IMR-90 (cell line): Measurements from ENCODE around the gene TRIM44. TPM values are rescaled to one million over a fixed set of nuclear protein-coding genes. Genes with fewer than 3 reads are reported as not detected.

Experiments
- ATAC-seq: fragments of 200-7000 bp; cut with Tn5 transposase; 2 replicates; pipeline ENCODE4 v1.9.1; 2020; ENCODE audit warnings: low read depth, mild to moderate bottlenecking, moderate library complexity
- Bru-seq: library from RNA; stranded (reverse); fragments of 400-500 nt; gene quantifications from one replicate; lab custom pipeline; 2021; lab: Mats Ljungman, UMichigan
- BruChase-seq, 2 experiments: library from RNA; stranded (reverse); fragments of 400-500 nt; gene quantifications; one replicate each; lab custom pipeline; 2021; lab: Mats Ljungman, UMichigan
- BruUV-seq: library from RNA; stranded (reverse); fragments of 400-500 nt; replicated peaks from 2 replicates; lab custom pipeline; 2021; lab: Mats Ljungman, UMichigan
- CTCF ChIA-PET: fragments of 300-600 bp; formaldehyde crosslinking; extraction: SDS; loops from one replicate; lab custom pipeline; 2021; ENCODE audit warnings: antibody characterized with exemption; lab: Yijun Ruan, JAX
- POLR2A ChIA-PET: fragments of 300-600 bp; sonication (Branson Sonifier 250); formaldehyde crosslinking; loops from one replicate; lab custom pipeline; 2022; ENCODE audit warnings: antibody characterized with exemption; ENCODE audit not compliant: unreplicated experiment; lab: Charles Lee
- DNase-seq: peaks from one replicate; pipeline ENCODE4 v3.0.0; 2013
- H2AFZ ChIP-seq: replicated peaks from 2 replicates; pipeline ENCODE3; 2013; ENCODE audit warnings: low read length, mild to moderate bottlenecking; ENCODE audit not compliant: poor library complexity
- H2AK5ac ChIP-seq: 2 replicates; pipeline ENCODE4 v1.6.1; 2013; ENCODE audit warnings: low read depth, low read length, inconsistent platforms
- H2AK9ac ChIP-seq: replicated peaks from 2 replicates; pipeline ENCODE3; 2013; ENCODE audit warnings: mild to moderate bottlenecking, low read depth, low read length, moderate library complexity; ENCODE audit not compliant: poor library complexity
- H2BK120ac ChIP-seq: 2 replicates; pipeline ENCODE4 v1.6.1; 2013; ENCODE audit warnings: low read depth, low read length, inconsistent platforms
- H2BK15ac ChIP-seq: 3 replicates; pipeline ENCODE4 v1.6.1; 2013; ENCODE audit warnings: low read depth, low read length, inconsistent platforms
- H2BK20ac ChIP-seq: 2 replicates; pipeline ENCODE4 v1.6.1; 2013; ENCODE audit warnings: low read depth, mild to moderate bottlenecking, inconsistent platforms, low read length, moderate library complexity
- H2BK5ac ChIP-seq: 2 replicates; pipeline ENCODE4 v1.6.1; 2013; ENCODE audit warnings: mild to moderate bottlenecking, low read depth, low read length, inconsistent platforms; ENCODE audit not compliant: poor library complexity, severe bottlenecking
- H3K14ac ChIP-seq: replicated peaks from 2 replicates; pipeline ENCODE4 v1.6.1; 2013; ENCODE audit warnings: low read depth, low read length, inconsistent platforms
- H3K18ac ChIP-seq: 2 replicates; pipeline ENCODE4 v1.6.1; 2013; ENCODE audit warnings: low read depth, low read length, control low read depth
- H3K23ac ChIP-seq: 2 replicates; pipeline ENCODE4 v1.6.1; 2013; ENCODE audit warnings: low read depth, low read length, inconsistent platforms
- H3K27ac ChIP-seq: 2 replicates; pipeline ENCODE4 v1.5.1; 2013; ENCODE audit warnings: mild to moderate bottlenecking, control low read depth, low read length; ENCODE audit not compliant: insufficient read depth
- H3K27me3 ChIP-seq: 2 replicates; pipeline ENCODE4 v1.6.1; 2013; ENCODE audit warnings: low read length; ENCODE audit not compliant: control insufficient read depth, insufficient read depth
- H3K36me3 ChIP-seq: 2 replicates; pipeline ENCODE4 v1.6.1; 2013; ENCODE audit warnings: low read length, mixed read lengths; ENCODE audit not compliant: control insufficient read depth, insufficient read depth
- H3K4ac ChIP-seq: 2 replicates; pipeline ENCODE4 v1.6.1; 2013; ENCODE audit warnings: low read depth, low read length, inconsistent platforms
- H3K4me1 ChIP-seq: 2 replicates; pipeline ENCODE4 v1.6.1; 2013; ENCODE audit warnings: low read length, mixed read lengths; ENCODE audit not compliant: control insufficient read depth, insufficient read depth
- H3K4me2 ChIP-seq: 2 replicates; pipeline ENCODE4 v1.6.1; 2013; ENCODE audit warnings: low read depth, mild to moderate bottlenecking, control low read depth, low read length, moderate library complexity
- H3K4me3 ChIP-seq: 2 replicates; pipeline ENCODE4 v1.5.1; 2013; ENCODE audit warnings: low read depth, mild to moderate bottlenecking, control low read depth, low read length, moderate library complexity; ENCODE audit not compliant: insufficient read depth
- H3K56ac ChIP-seq: 2 replicates; pipeline ENCODE4 v1.6.1; 2013; ENCODE audit warnings: low read length, inconsistent platforms; ENCODE audit not compliant: insufficient read depth; ENCODE audit errors: extremely low read depth
- H3K79me1 ChIP-seq, 2 experiments: 2 replicates each; pipeline ENCODE4 v1.6.1; 2013; ENCODE audit warnings: low read length in 2 of 2, inconsistent platforms in 1 of 2, low read depth in 1 of 2
- H3K9ac ChIP-seq: 2 replicates; pipeline ENCODE4 v1.6.1; 2013; ENCODE audit warnings: low read depth, low read length, control low read depth
- H3K9me1 ChIP-seq: 2 replicates; pipeline ENCODE4 v1.6.1; 2013; ENCODE audit warnings: low read length, inconsistent platforms; ENCODE audit not compliant: insufficient read depth
- H3K9me3 ChIP-seq: 2 replicates; pipeline ENCODE4 v1.6.1; 2013; ENCODE audit warnings: low read length; ENCODE audit not compliant: control insufficient read depth, insufficient read depth
- H4K20me1 ChIP-seq: 2 replicates; pipeline ENCODE4 v1.6.1; 2013; ENCODE audit warnings: low read length, inconsistent platforms; ENCODE audit not compliant: insufficient read depth
- H4K5ac ChIP-seq: 2 replicates; pipeline ENCODE4 v1.6.1; 2013; ENCODE audit warnings: mild to moderate bottlenecking, low read depth, low read length, control low read depth
- H4K8ac ChIP-seq, 2 experiments: 2 replicates each; pipeline ENCODE4 v1.6.1; 2013; ENCODE audit warnings: low read depth in 2 of 2, low read length in 2 of 2, control low read depth in 1 of 2, inconsistent platforms in 1 of 2
- H4K91ac ChIP-seq: 2 replicates; pipeline ENCODE4 v1.6.1; 2013; ENCODE audit warnings: low read depth, low read length, inconsistent platforms; ENCODE audit not compliant: insufficient read depth
- BHLHE40 ChIP-seq: fragments of 150-350 bp; IDR thresholded peaks from 2 replicates; pipeline ENCODE4 v1.6.1; 2016; ENCODE audit warnings: mild to moderate bottlenecking, low read depth, low read length
- CEBPB ChIP-seq: IDR thresholded peaks from 2 replicates; pipeline ENCODE4 v1.6.1; 2012; ENCODE audit warnings: low read depth, low read length, improper control_type of control experiment
- CHD1 ChIP-seq: IDR thresholded peaks from 2 replicates; pipeline ENCODE4 v1.6.1; 2012; ENCODE audit warnings: low read depth, low read length, improper control_type of control experiment
- CTCF ChIP-seq: conservative IDR thresholded peaks from 2 replicates; pipeline ENCODE4 v1.5.1; 2012; ENCODE audit warnings: mild to moderate bottlenecking, low read depth, low read length, improper control_type of control experiment
- FOS ChIP-seq: fragments of 150-350 bp; IDR thresholded peaks from 2 replicates; pipeline ENCODE4 v1.6.1; 2016; ENCODE audit warnings: low read depth, low read length
- MAFK ChIP-seq: IDR thresholded peaks from 2 replicates; pipeline ENCODE4 v1.6.1; 2012; ENCODE audit warnings: low read depth, low read length, improper control_type of control experiment
- MAZ ChIP-seq: IDR thresholded peaks from 2 replicates; pipeline ENCODE4 v1.6.1; 2012; ENCODE audit warnings: low read depth, mild to moderate bottlenecking, low read length, improper control_type of control experiment, moderate library complexity, borderline replicate concordance
- MXI1 ChIP-seq: IDR thresholded peaks from 2 replicates; pipeline ENCODE4 v1.6.1; 2012; ENCODE audit warnings: low read depth, mild to moderate bottlenecking, low read length, moderate library complexity, borderline replicate concordance
- NFE2L2 ChIP-seq: fragments of 150-350 bp; IDR thresholded peaks from 2 replicates; pipeline ENCODE4 v1.6.1; 2016; ENCODE audit warnings: low read depth, mild to moderate bottlenecking, low read length
- POLR2A ChIP-seq: IDR thresholded peaks from 2 replicates; pipeline ENCODE4 v1.6.1; 2012; ENCODE audit warnings: mild to moderate bottlenecking, low read depth, low read length
- RAD21 ChIP-seq: IDR thresholded peaks from 2 replicates; pipeline ENCODE4 v1.6.1; 2012; ENCODE audit warnings: low read length, improper control_type of control experiment
- RCOR1 ChIP-seq: IDR thresholded peaks from 2 replicates; pipeline ENCODE4 v1.6.1; 2012; ENCODE audit warnings: mild to moderate bottlenecking, low read length, improper control_type of control experiment; ENCODE audit not compliant: insufficient replicate concordance
- RFX5 ChIP-seq: IDR thresholded peaks from 2 replicates; pipeline ENCODE4 v1.8.0; 2012; ENCODE audit warnings: low read depth, mild to moderate bottlenecking, low read length, moderate library complexity
- SMC3 ChIP-seq: fragments of 150-350 bp; IDR thresholded peaks from 2 replicates; pipeline ENCODE4 v1.6.1; 2016; ENCODE audit warnings: low read depth, mild to moderate bottlenecking, antibody characterized with exemption, low read length, moderate library complexity
- WGBS, 2 experiments: methylation state at CpG; one replicate each; pipeline versions ENCODE4 v1.1.5 to v1.1.7; 2013; ENCODE audit warnings: missing lambda C conversion rate in 2 of 2; ENCODE audit not compliant: insufficient read length in 1 of 2; ENCODE audit errors: extremely low coverage in 2 of 2; 5-methylcytosine and 5-hydroxymethylcytosine counted together
- dilution Hi-C: fragments of 300-500 bp; cut with HindIII; formaldehyde crosslinking; loops from one replicate; pipeline ENCODE4 v1.14.3; 2018; ENCODE audit warnings: low sequenced_read_pairs; ENCODE audit not compliant: unreplicated experiment
- in situ Hi-C: fragments of 300-500 bp; cut with MboI; formaldehyde crosslinking; loops from 3 replicates; pipeline ENCODE4 v1.14.3; 2019; ENCODE audit warnings: low sequenced_read_pairs, inconsistent platforms, mixed read lengths
- intact Hi-C: fragments of 100-400 bp; cut with micrococcal nuclease; formaldehyde crosslinking; loops from 2 replicates; pipeline ENCODE4 v1.10.0; 2022
- long read RNA-seq: library from polyadenylated mRNA; unstranded; transcript quantifications from one replicate; pipeline ENCODE4 v2.0.0, GENCODE V29; 2021; ENCODE audit not compliant: unreplicated experiment
- polyA plus RNA-seq, 3 experiments: library from polyadenylated mRNA; depleted of rRNA; stranded (reverse); fragments of >200 nt; gene quantifications; 2 replicates each; pipeline ENCODE4 v1.2.3, GENCODE V29; 2012; ENCODE audit warnings: low replicate concordance in 1 of 3
- total RNA-seq: library from RNA; depleted of rRNA; stranded (reverse); fragments of >200 nt; gene quantifications from 2 replicates; pipeline ENCODE4 v1.2.3, GENCODE V29; 2012; rRNA removed

TRIM44 gene
- total RNA-seq = 99.4 and 104 TPM in 2 replicates
- 43.8 and 50.7 TPM in 2 replicates for polyA plus RNA-seq (2012; rRNA removed)
- 14.3 and 35.8 TPM in 2 replicates for polyA plus RNA-seq (2012; cell fraction: cytosol; rRNA removed)
- polyA plus RNA-seq (2012; cell fraction: nucleus; rRNA removed; ENCODE audit: low replicate concordance) = 14.1 and 56.8 TPM in 2 replicates
- Bru-seq, nascent RNA = percentile 87 among the genes with signal in this experiment
- percentile 74 among the genes with signal in this experiment for BruChase-seq, experiment 1, labeled RNA remaining after a 6-hour chase
- percentile 75 among the genes with signal in this experiment for BruChase-seq, experiment 2, labeled RNA remaining after a 2-hour chase
- long read RNA-seq, full-length matches to known transcripts = 177 of 197 reads
- long read RNA-seq, partial matches to known transcripts = 5 of 197 reads
- long read RNA-seq, other reads (novel, unspliced or antisense) = 15 of 197 reads

GRCh38 chr11:35662649-35663407 lies at the start of gene TRIM44:
TRIM44 (plus strand) TSS chr11:35662775; CDS start chr11:35663112, 337 bp downstream.
- Histone ChIP-seq H4K91ac (peak within 1 kb of the TSS; percentile 69), H3K79me1 (peaks cover 16 to 36% of the 10 kb centered on the region in 2 experiments), H2AK5ac (peak within 1 kb of the TSS; percentile 82), H3K18ac (peak within 1 kb of the TSS; percentile 88), H2AK9ac (peak within 1 kb of the TSS; percentile 91), H3K4me2 (peak within 1 kb of the TSS; percentile 91), H4K20me1 (peaks cover 4% of the 10 kb centered on the region; the same call in 1 of the 2 replicates), H2BK120ac (peak within 1 kb of the TSS; percentile 93), H2BK15ac (peak within 1 kb of the TSS; percentile 91), H4K5ac (peak within 1 kb of the TSS; percentile 96), H3K36me3 (no peaks in the 10 kb centered on the region), H3K9me1 (no peaks in the 10 kb centered on the region), H3K4me1 (peaks cover 11% of the 10 kb centered on the region), H3K27ac (peak within 1 kb of the TSS; percentile 94), H3K9ac (peak within 1 kb of the TSS; percentile 90), H3K23ac (peak within 1 kb of the TSS; percentile 97), H2AFZ (peak within 1 kb of the TSS; percentile 98), H3K27me3 (no peaks in the 10 kb centered on the region), H2BK20ac (peak within 1 kb of the TSS; percentile 49), H2BK5ac (peak within 1 kb of the TSS; percentile 82), H3K56ac (peak within 1 kb of the TSS; percentile 92), H3K14ac (peak within 1 kb of the TSS; percentile 96), H3K4ac (peak within 1 kb of the TSS; percentile 97), H3K4me3 (peak within 1 kb of the TSS; percentile 68), H4K8ac (peak within 1 kb of the TSS; percentile 87 to 97), H3K9me3 (peaks cover 3% of the 10 kb centered on the region)
- DNase-seq = peak; percentile 81
- in situ Hi-C loops = no loop called here
- intact Hi-C loops = loop anchor here (2.0 kb wide), 2 partner anchors 40 to 176 kb away; no protein-coding TSS in a partner anchor
- ChIA-PET CTCF (no interaction called here), POLR2A (no interaction called here)
- dilution Hi-C loops = no loop called here
- ATAC-seq = peak; percentile 96
- TSS peak; percentile 76 for BruUV-seq
- WGBS, 2 experiments = 3% methylated on average over 36 of the region's 82 CpGs; no CpG with 5 or more reads in 1 of the 2 experiments
- TF ChIP-seq RAD21 (no peak), BHLHE40 (peak; percentile 87), RCOR1 (peak; percentile 29), MAFK (0 out of 2 replicates have a peak, but pooled peaks have one; percentile 17), POLR2A (peak; percentile 79), SMC3 (0 out of 2 replicates have a peak, but pooled peaks have one; percentile 5), FOS (no peak), CEBPB (no peak), MAZ (peak; percentile 81; the same call in 1 of the 2 replicates), NFE2L2 (peak; percentile 49; the same call in 1 of the 2 replicates), CHD1 (no peak), CTCF (no peak), RFX5 (no peak), MXI1 (peak; percentile 84; the same call in 1 of the 2 replicates)
